Measurements from ENCODE around the gene SIL1.
"Not testable (repeated sequence)": the region's sequence is repeated elsewhere in the genome, so short reads cannot be mapped to it uniquely, and the experiment has no call there.

SIL1 gene

DNA sequence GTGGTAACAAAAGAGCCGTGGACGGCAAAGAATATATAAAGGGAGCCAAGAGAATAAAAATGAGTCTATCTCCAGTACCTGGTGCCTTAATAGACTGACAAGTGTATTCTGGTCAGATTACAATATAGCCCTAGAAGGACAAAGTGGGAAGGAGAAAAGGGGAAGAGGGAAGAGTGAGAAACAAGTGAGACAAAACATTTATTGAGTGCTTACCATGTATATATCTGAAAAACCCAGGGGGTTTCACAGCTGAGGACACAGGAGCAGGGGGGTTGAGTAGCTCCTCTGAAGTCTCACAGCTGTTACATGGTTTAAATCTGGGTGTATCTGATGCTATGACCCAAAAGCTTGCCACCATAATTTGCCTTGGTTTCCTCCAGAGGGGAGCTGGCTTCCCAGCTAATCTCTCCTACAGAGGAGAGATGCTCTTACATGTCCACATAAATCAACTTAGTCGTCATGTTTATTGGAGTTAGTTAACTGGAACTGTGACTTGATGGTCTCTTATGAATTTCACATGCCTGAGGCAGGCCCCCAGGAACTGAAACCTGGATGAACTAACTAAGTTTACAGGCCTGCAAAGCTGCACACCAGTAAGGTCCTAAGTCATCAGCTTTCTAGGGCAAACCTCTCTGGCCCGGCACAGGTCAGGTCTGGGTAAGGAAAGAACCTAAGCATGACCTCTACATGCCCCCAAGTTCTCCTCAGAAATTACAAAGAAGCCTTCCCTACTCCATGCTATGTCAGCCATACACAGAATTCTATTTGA, 15.5 kb downstream of the SIL1 start:
- no peak overlapping the region for H4K5ac ChIP-seq (ENCODE audit: low read length)
- WGBS (ENCODE audit: extremely low coverage, insufficient coverage, low lambda C conversion rate) = no CpG with 5 or more reads among the region's 4 CpGs
- no peak for DNase-seq

DNA sequence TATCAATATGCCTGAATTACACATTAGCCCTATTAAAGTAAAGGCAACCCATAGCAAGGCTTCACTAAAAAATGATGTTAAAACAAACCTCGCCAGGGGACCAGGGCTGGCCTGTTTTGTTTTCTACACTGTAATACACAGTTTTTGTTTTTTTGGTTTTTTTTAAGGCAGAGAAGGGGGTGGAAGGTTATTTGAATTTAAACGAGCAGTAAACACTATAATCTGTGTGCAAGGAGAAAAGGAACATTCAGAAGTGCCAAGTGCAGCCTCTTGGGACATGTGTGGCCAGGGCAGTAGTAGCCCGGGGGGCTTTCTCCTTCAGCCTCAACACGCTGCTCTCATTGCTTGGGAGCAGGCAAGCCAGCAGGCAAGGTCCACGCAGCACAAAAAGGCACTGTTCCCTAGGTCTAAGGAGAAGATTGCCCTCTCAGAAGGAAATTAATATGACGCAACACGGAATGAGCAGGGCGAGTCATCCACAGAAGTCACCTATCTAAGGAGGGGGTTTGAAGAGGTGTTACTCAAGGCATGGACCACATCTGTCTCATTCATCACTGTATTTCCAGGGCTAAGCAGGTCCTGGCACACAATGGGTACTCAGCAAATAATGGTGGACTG, 16.2 kb downstream of the SIL1 start:
- no peak overlapping the region for H3K27ac ChIP-seq (ENCODE audit: low read depth, low read length)
- H3K4ac ChIP-seq (ENCODE audit: low read depth, low read length) = no peak overlapping the region
- no CpG with 5 or more reads among the region's 8 CpGs for WGBS (ENCODE audit: extremely low coverage, insufficient coverage, low lambda C conversion rate)
- H3K27me3 ChIP-seq (ENCODE audit: insufficient read depth, low read length, poor library complexity) = no peaks in the 10 kb centered on the region
- no peaks in the 10 kb centered on the region for H3K4me1 ChIP-seq (ENCODE audit: control insufficient read depth, low read depth, low read length)
- no peak for DNase-seq
- no peak overlapping the region for H2BK15ac ChIP-seq (replicated peaks; ENCODE audit: low read depth)
- H2BK120ac ChIP-seq (ENCODE audit: low read depth, low read length) = no peak overlapping the region
- no peaks in the 10 kb centered on the region for H3K36me3 ChIP-seq (ENCODE audit: control insufficient read depth, insufficient read depth, low read length)
- no peak overlapping the region for H4K5ac ChIP-seq (ENCODE audit: low read length)
- H3K9ac ChIP-seq (ENCODE audit: low read length) = no peak overlapping the region
- no peak overlapping the region for H3K18ac ChIP-seq (ENCODE audit: low read length)
- no peak overlapping the region for H4K8ac ChIP-seq (ENCODE audit: low read depth, low read length)
- H3K79me1 ChIP-seq (ENCODE audit: low read length) = no peaks in the 10 kb centered on the region
- H2AK5ac ChIP-seq (ENCODE audit: low read length) = no peak overlapping the region
- H3K79me2 ChIP-seq (ENCODE audit: control insufficient read depth, insufficient read depth, low read length) = no peaks in the 10 kb centered on the region
- H3K4me3 ChIP-seq (ENCODE audit: low read length) = no peak overlapping the region
- H3K4me2 ChIP-seq (ENCODE audit: low read length) = no peak overlapping the region
- no peak overlapping the region for H3K23ac ChIP-seq (ENCODE audit: low read length)
- no peak overlapping the region for H3K56ac ChIP-seq (ENCODE audit: low read length)
- H2BK5ac ChIP-seq (ENCODE audit: low read length) = no peak overlapping the region

More for the DNA sequence above, 15.5 kb downstream of the SIL1 start:
- no peaks in the 10 kb centered on the region for H3K79me2 ChIP-seq (ENCODE audit: control insufficient read depth, insufficient read depth, low read length)
- no peak overlapping the region for H3K9ac ChIP-seq (ENCODE audit: low read length)
- H3K27me3 ChIP-seq (ENCODE audit: insufficient read depth, low read length, poor library complexity) = no peaks in the 10 kb centered on the region
- no peak overlapping the region for H3K4me2 ChIP-seq (ENCODE audit: low read length)
- H3K36me3 ChIP-seq (ENCODE audit: control insufficient read depth, insufficient read depth, low read length) = no peaks in the 10 kb centered on the region
- H2BK120ac ChIP-seq (ENCODE audit: low read depth, low read length) = no peak overlapping the region
- no peak overlapping the region for H3K56ac ChIP-seq (ENCODE audit: low read length)
- H2BK5ac ChIP-seq (ENCODE audit: low read length) = no peak overlapping the region
- H2BK15ac ChIP-seq (replicated peaks; ENCODE audit: low read depth) = no peak overlapping the region
- no peak overlapping the region for H4K8ac ChIP-seq (ENCODE audit: low read depth, low read length)
- no peak overlapping the region for H3K4me3 ChIP-seq (ENCODE audit: low read length)
- H3K79me1 ChIP-seq (ENCODE audit: low read length) = no peaks in the 10 kb centered on the region
- H3K4me1 ChIP-seq (ENCODE audit: control insufficient read depth, low read depth, low read length) = no peaks in the 10 kb centered on the region
- H3K23ac ChIP-seq (ENCODE audit: low read length) = no peak overlapping the region
- H3K4ac ChIP-seq (ENCODE audit: low read depth, low read length) = no peak overlapping the region
- no peak overlapping the region for H3K27ac ChIP-seq (ENCODE audit: low read depth, low read length)
- H2AK5ac ChIP-seq (ENCODE audit: low read length) = no peak overlapping the region
- no peak overlapping the region for H3K18ac ChIP-seq (ENCODE audit: low read length)

GRCh38 chr5:139181322-139181730, 16.8 kb downstream of the SIL1 start:
- no peaks in the 10 kb centered on the region for H3K79me2 ChIP-seq (ENCODE audit: control insufficient read depth, insufficient read depth, low read length)
- H2BK5ac ChIP-seq (ENCODE audit: low read length) = no peak overlapping the region
- no peak overlapping the region for H3K4me2 ChIP-seq (ENCODE audit: low read length)
- H3K56ac ChIP-seq (ENCODE audit: low read length) = no peak overlapping the region
- DNase-seq = no peak
- H3K27me3 ChIP-seq (ENCODE audit: insufficient read depth, low read length, poor library complexity) = no peaks in the 10 kb centered on the region
- no peaks in the 10 kb centered on the region for H3K79me1 ChIP-seq (ENCODE audit: low read length)
- no CpG with 5 or more reads among the region's 2 CpGs for WGBS (ENCODE audit: extremely low coverage, insufficient coverage, low lambda C conversion rate)
- H3K4ac ChIP-seq (ENCODE audit: low read depth, low read length) = no peak overlapping the region
- no peaks in the 10 kb centered on the region for H3K4me1 ChIP-seq (ENCODE audit: control insufficient read depth, low read depth, low read length)
- no peak overlapping the region for H2BK120ac ChIP-seq (ENCODE audit: low read depth, low read length)
- H3K18ac ChIP-seq (ENCODE audit: low read length) = no peak overlapping the region
- no peaks in the 10 kb centered on the region for H3K36me3 ChIP-seq (ENCODE audit: control insufficient read depth, insufficient read depth, low read length)
- no peak overlapping the region for H3K9ac ChIP-seq (ENCODE audit: low read length)
- no peak overlapping the region for H3K4me3 ChIP-seq (ENCODE audit: low read length)
- H2AK5ac ChIP-seq (ENCODE audit: low read length) = no peak overlapping the region
- H4K5ac ChIP-seq (ENCODE audit: low read length) = no peak overlapping the region
- H3K27ac ChIP-seq (ENCODE audit: low read depth, low read length) = no peak overlapping the region
- H2BK15ac ChIP-seq (replicated peaks; ENCODE audit: low read depth) = no peak overlapping the region
- H4K8ac ChIP-seq (ENCODE audit: low read depth, low read length) = no peak overlapping the region
- H3K23ac ChIP-seq (ENCODE audit: low read length) = no peak overlapping the region

GRCh38 chr5:139180850-139181249, 17.3 kb downstream of the SIL1 start:
- H3K36me3 ChIP-seq (ENCODE audit: control insufficient read depth, insufficient read depth, low read length) = no peaks in the 10 kb centered on the region
- no peaks in the 10 kb centered on the region for H3K79me1 ChIP-seq (ENCODE audit: low read length)
- H3K27ac ChIP-seq (ENCODE audit: low read depth, low read length) = no peak overlapping the region
- H3K4me3 ChIP-seq (ENCODE audit: low read length) = no peak overlapping the region
- H3K4ac ChIP-seq (ENCODE audit: low read depth, low read length) = no peak overlapping the region
- no CpG with 5 or more reads among the region's 1 CpG for WGBS (ENCODE audit: extremely low coverage, insufficient coverage, low lambda C conversion rate)
- no peak overlapping the region for H2BK120ac ChIP-seq (ENCODE audit: low read depth, low read length)
- H3K9ac ChIP-seq (ENCODE audit: low read length) = no peak overlapping the region
- H3K4me2 ChIP-seq (ENCODE audit: low read length) = no peak overlapping the region
- no peaks in the 10 kb centered on the region for H3K27me3 ChIP-seq (ENCODE audit: insufficient read depth, low read length, poor library complexity)
- H2AK5ac ChIP-seq (ENCODE audit: low read length) = no peak overlapping the region
- H2BK15ac ChIP-seq (replicated peaks; ENCODE audit: low read depth) = no peak overlapping the region
- H2BK5ac ChIP-seq (ENCODE audit: low read length) = no peak overlapping the region
- no peaks in the 10 kb centered on the region for H3K79me2 ChIP-seq (ENCODE audit: control insufficient read depth, insufficient read depth, low read length)
- DNase-seq = no peak
- no peak overlapping the region for H4K8ac ChIP-seq (ENCODE audit: low read depth, low read length)
- no peak overlapping the region for H3K18ac ChIP-seq (ENCODE audit: low read length)
- no peaks in the 10 kb centered on the region for H3K4me1 ChIP-seq (ENCODE audit: control insufficient read depth, low read depth, low read length)
- no peak overlapping the region for H3K23ac ChIP-seq (ENCODE audit: low read length)
- no peak overlapping the region for H3K56ac ChIP-seq (ENCODE audit: low read length)
- H4K5ac ChIP-seq (ENCODE audit: low read length) = no peak overlapping the region

DNA sequence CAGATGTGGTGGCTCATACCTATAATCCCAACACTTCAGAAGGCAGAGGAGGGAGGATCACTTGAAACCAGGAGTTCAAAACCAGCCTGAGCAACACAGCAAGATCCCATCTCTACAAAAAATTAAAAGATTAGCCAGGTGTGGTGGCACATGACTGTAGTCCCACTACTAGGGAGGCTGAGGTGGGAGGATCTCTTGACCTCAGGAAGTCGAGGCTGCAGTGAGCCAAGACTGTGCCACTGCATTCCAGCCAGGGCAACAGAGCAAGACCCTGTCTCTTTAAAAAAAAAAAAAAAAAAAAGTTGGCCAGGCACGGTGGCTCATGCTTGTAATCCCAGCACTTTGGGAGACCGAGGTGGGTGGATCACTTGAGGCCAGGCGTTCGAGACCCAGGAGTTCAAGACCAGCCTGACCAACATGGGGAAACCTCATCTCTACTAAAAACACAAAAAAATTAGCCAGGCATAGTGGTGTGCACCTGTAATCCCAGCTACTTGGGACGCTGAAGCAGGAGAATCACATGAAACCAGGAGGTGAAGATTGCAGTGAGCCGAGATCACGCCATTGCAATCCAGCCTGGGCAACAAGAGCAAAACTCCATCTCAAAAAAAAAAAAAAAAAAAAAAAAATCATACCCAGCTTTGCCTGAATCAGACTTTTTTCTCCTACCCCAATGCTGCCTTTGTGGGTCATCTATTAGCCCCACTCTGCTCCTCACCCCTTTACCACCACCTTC, 18.2 kb downstream of the SIL1 start:
- not testable (repeated sequence) for H2AK5ac ChIP-seq (ENCODE audit: low read length); H3K79me2 ChIP-seq (ENCODE audit: control insufficient read depth, insufficient read depth, low read length); H2BK120ac ChIP-seq (ENCODE audit: low read depth, low read length); H3K23ac ChIP-seq (ENCODE audit: low read length); H3K79me1 ChIP-seq (ENCODE audit: low read length); H2BK15ac ChIP-seq (replicated peaks; ENCODE audit: low read depth); H3K18ac ChIP-seq (ENCODE audit: low read length); H3K27me3 ChIP-seq (ENCODE audit: insufficient read depth, low read length, poor library complexity); H3K36me3 ChIP-seq (ENCODE audit: control insufficient read depth, insufficient read depth, low read length); H3K56ac ChIP-seq (ENCODE audit: low read length); H4K5ac ChIP-seq (ENCODE audit: low read length); H3K4me3 ChIP-seq (ENCODE audit: low read length); H2BK5ac ChIP-seq (ENCODE audit: low read length); H3K9ac ChIP-seq (ENCODE audit: low read length); H3K27ac ChIP-seq (ENCODE audit: low read depth, low read length); H4K8ac ChIP-seq (ENCODE audit: low read depth, low read length); DNase-seq; H3K4me1 ChIP-seq (ENCODE audit: control insufficient read depth, low read depth, low read length); H3K4ac ChIP-seq (ENCODE audit: low read depth, low read length); H3K4me2 ChIP-seq (ENCODE audit: low read length)
- no CpG with 5 or more reads among the region's 8 CpGs for WGBS (ENCODE audit: extremely low coverage, insufficient coverage, low lambda C conversion rate)

Measured in mesendoderm (in vitro differentiated cells).